GM19193 (cell line): Measurements from ENCODE around the gene ORAI2.

Experiments
- POLR2A ChIP-seq: IDR thresholded peaks from 4 replicates; pipeline ENCODE4 v1.6.1; 2011; ENCODE audit not compliant: insufficient read depth, insufficient read length; ENCODE audit errors: extremely low read depth

Gene ORAI2

GRCh38 chr7:102454468-102454867, 21.1 kb downstream of the ORAI2 start:
- TF ChIP-seq POLR2A: no peak

DNA sequence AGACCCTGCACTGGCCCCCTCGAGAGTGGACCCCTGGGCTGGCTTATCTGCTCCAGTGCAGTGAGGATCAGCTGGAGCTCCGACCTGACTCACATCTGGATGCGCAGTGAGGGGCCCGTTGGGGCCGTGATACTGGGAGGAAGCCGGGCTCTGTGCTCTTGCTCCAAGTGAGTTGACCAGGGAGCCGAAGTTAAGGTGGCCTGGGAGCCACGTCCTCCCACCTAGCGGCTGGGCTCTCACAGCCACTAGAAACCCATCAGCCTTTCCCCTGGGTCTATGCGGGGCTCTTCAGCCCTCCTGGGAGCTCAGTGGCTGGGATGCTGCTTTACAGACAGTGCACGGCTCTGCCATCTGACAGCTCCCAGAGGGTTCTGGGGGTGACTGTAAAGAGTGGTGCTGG, 22.2 kb downstream of the ORAI2 start:
- no peak for TF ChIP-seq POLR2A

- TF ChIP-seq POLR2A: no peak
These were observed 23.0 kb downstream of the ORAI2 start for GRCh38 chr7:102456327-102456726.

DNA sequence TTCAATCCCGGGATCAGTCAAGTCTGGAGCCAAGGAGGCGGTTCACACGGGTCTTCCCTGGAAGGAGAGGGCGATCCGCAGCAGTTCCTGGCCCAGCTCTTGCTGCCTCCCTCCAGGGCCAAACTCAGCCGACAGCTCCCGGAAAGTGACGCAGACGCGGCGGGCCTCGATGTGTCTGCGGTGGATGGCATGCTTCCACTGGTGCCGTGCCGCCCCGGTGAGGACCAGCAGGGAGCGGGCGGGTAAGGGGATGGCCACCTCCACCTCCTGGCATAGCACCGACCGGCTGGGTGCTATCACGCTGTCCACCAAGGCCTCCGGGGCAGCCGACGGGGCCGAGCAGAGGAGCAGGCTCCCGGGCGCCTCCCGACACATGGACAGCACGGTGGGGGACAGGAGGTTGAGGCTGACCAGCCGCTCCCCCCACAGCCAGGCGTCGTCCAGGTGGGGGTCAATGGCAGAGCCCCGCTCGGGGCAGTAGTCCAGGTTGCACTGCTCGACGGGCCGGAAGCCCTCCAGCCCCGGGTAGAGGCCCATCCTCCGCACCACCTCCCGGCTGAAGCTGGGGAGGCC, 24.1 kb downstream of the ORAI2 start:
- TF ChIP-seq POLR2A: no peak

- no peak for TF ChIP-seq POLR2A
These were observed 26.0 kb downstream of the ORAI2 start for GRCh38 chr7:102459221-102459844.

GRCh38 chr7:102460467-102460866, 27.1 kb downstream of the ORAI2 start:
- no peak for TF ChIP-seq POLR2A

- no peak for TF ChIP-seq POLR2A
These were observed 30.6 kb downstream of the ORAI2 start for GRCh38 chr7:102463841-102464576.

DNA sequence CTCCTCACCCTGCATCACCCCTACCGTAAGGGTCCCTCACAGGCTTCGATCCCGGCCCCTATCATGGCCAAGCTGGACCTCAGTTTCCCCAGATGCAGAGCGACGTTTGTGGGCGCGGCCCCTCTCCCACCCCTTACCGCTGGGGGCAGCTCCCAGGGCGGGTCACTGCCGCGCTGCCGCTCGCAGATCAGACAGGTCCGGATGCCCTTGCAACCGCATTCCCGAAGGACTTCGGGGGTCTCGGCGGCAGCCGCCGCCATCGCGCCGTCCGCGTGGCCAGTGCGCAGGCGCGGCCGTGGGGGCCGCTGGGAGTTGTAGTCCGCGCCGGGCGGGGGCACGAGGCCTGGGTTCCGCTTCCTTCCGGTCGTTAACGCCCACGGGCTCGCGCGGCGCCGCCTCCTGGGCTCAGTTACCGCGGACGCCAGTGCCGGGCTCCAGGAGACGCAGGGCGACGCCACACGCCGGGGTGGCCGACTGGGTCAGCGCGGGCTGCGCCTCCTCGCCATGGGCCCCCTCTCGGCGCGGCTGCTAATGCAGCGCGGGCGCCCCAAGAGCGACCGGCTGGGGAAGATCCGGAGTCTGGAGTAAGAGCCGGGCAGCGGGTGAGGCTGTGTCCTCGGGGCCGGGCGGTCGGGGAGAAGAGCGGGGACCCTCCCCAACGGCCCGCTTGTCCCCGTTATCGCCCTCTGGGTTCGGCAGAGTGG, 31.4 kb downstream of the ORAI2 start, which contains the start of the genes ALKBH4 and LRWD1:
ALKBH4 (minus strand) TSS at position 287 of the 704 bp plus-strand sequence; CDS start at position 260, 27 bp downstream.
LRWD1 (plus strand) TSS at position 408 of the 704 bp plus-strand sequence; CDS start at position 505, 97 bp downstream.
- peak; percentile 81 for TF ChIP-seq POLR2A

- TF ChIP-seq POLR2A: no peak
These were observed 32.7 kb downstream of the ORAI2 start for GRCh38 chr7:102466097-102466496.

DNA sequence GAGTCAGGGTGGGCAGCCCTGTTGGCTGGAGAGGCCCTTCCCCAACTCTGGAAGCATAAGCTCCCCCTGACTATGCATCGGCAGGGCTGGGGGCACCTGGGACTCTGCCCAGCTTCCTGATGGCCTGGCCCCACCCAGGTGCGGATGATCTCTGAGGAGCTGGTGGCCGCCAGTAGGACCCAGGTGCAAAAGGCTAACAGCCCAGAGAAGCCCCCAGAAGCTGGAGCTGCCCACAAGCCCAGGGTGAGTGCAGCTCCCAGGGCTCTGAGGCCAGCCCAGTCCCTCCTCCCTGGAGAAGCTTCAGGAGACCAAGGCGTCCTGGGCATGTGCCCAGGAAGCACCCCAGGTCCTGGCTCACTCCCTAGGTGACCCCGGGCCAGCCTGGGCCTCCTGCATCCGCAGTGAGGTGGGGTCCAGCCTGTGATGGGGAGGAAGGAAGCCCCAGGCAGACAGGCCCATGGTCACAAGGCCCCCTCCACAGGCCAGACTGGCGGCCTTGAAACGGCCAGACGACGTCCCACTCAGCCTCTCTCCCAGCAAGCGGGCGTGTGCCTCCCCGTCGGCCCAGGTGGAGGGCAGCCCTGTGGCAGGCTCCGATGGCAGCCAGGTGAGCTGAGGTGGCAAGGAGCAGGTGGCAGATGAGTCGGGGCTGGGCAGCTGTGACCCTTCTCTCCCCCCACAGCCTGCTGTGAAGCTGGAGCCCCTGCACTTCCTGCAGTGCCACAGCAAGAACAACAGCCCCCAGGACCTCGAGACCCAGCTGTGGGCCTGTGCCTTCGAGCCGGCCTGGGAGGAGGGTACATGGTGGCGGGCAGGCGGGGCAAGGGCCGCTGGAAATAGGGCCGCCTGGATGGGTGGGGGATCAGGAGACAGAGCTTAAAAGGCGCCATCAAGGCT, 34.5 kb downstream of the ORAI2 start:
- no peak for TF ChIP-seq POLR2A

DNA sequence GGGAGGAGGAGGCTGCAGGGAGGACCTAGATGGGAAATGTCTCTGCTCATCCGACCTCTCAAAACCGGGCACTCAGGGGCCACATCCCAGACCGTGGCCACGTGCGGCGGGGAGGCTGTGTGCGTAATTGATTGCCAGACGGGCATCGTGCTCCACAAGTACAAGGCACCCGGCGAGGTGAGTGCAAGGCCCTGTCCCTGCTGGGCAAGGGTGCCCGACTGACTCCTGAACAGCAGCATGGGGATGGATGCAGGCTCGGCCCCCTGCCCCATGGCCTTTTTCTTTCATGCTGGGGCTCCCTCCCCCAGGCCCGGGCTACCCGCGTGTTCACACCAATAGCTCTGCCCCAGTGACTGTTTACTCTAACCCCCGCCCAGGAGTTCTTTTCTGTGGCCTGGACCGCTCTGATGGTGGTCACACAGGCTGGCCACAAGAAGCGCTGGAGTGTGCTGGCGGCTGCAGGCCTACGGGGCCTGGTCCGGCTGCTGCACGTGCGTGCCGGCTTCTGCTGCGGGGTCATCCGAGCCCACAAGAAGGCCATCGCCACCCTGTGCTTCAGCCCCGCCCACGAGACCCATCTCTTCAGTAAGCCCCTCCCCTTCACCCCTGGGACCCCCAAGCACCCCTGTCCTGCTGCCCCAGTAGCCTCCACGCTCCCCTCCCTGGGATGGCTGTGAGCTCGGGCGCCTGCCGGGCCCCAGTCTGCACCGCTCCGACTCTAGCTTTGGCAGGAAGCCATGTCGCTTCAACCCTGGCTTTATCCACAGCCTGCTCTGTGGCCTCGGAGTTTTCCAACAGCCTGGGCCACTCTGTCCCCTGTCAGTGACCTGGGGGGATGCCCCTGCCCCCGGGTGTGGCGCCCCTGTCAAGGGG, 35.3 kb downstream of the ORAI2 start:
- TF ChIP-seq POLR2A: no peak

DNA sequence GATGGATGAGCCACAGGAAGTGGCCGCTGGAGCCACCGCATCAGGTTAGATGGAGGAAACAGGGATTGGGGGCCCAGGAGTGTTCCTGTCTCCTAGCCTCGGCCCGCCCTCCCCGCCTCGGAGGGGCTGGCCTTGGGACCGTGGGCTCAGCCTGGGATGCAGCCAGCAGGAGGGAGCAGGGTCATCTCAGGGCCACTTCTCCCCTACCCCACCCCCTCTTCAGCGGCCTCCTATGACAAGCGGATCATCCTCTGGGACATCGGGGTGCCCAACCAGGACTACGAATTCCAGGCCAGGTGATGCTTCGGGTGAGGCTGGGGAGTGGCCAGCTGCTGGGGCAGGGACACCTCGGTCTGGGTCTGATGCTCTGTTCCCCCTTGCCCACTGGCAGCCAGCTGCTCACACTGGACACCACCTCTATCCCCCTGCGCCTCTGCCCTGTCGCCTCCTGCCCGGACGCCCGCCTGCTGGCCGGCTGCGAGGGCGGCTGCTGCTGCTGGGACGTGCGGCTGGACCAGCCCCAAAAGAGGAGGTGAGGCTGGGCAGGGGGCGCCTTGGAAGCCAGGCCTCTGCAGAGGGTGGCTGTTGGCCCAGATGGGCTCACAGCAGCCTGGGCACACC, 36.1 kb downstream of the ORAI2 start:
- no peak for TF ChIP-seq POLR2A

GRCh38 chr7:102469972-102470825, 36.8 kb downstream of the ORAI2 start:
- no peak for TF ChIP-seq POLR2A

- TF ChIP-seq POLR2A: no peak
These were observed 38.4 kb downstream of the ORAI2 start for GRCh38 chr7:102471791-102472125.
